IPS-18c (cell line): ENCODE measurements around the gene RPS6KA5.
A peak's percentile ranks its signal among the peaks of the same experiment; 100 is the strongest.
"Not testable (repeated sequence)": the region's sequence is repeated elsewhere in the genome, so short reads cannot be mapped to it uniquely, and the experiment has no call there.

Source experiments
- H3K4me3 ChIP-seq: 2 replicates; pipeline ENCODE4 v1.7.0; 2013; ENCODE audit warnings: low read depth, mild to moderate bottlenecking, low read length, moderate library complexity; ENCODE audit not compliant: insufficient read depth
- H3K9me3 ChIP-seq: one replicate; pipeline ENCODE4 v1.6.1; 2013; ENCODE audit warnings: mild to moderate bottlenecking, low read length, moderate library complexity; ENCODE audit not compliant: control insufficient read depth, insufficient read depth

Gene RPS6KA5

GRCh38 chr14:91060351-91061055 lies at the start of gene RPS6KA5:
Gene RPS6KA5 (minus strand): TSS chr14:91060641. CDS start chr14:91060434, 207 bp downstream.
- Histone ChIP-seq H3K9me3 (no peaks in the 10 kb centered on the region), H3K4me3 (peak within 1 kb of the TSS; percentile 93)

GRCh38 chr14:91108941-91109611 lies 48.6 kb upstream of the RPS6KA5 start:
- Histone ChIP-seq H3K9me3 (no peaks in the 10 kb centered on the region), H3K4me3 (no peak overlapping the region)

GRCh38 chr14:91103116-91103515 lies 42.7 kb upstream of the RPS6KA5 start:
- no peaks in the 10 kb centered on the region for H3K9me3 ChIP-seq

GRCh38 chr14:91100102-91100501 lies 39.7 kb upstream of the RPS6KA5 start:
- no peaks in the 10 kb centered on the region for H3K9me3 ChIP-seq
- H3K4me3 ChIP-seq: no peak overlapping the region

More at GRCh38 chr14:91103116-91103515, 42.7 kb upstream of the RPS6KA5 start:
- no peak overlapping the region for H3K4me3 ChIP-seq

GRCh38 chr14:91098591-91098990 lies 38.1 kb upstream of the RPS6KA5 start:
- Histone ChIP-seq H3K4me3 (no peak overlapping the region), H3K9me3 (no peaks in the 10 kb centered on the region)

- not testable (repeated sequence) for H3K9me3 ChIP-seq, H3K4me3 ChIP-seq
Measured at GRCh38 chr14:91097657-91098056, 37.2 kb upstream of the RPS6KA5 start.

GRCh38 chr14:91095178-91095577 lies 34.7 kb upstream of the RPS6KA5 start:
- Histone ChIP-seq H3K4me3 (no peak overlapping the region), H3K9me3 (no peaks in the 10 kb centered on the region)

GRCh38 chr14:91094772-91095171 lies 34.3 kb upstream of the RPS6KA5 start:
- no peak overlapping the region for H3K4me3 ChIP-seq
- H3K9me3 ChIP-seq: no peaks in the 10 kb centered on the region

GRCh38 chr14:91093743-91094472 lies 33.5 kb upstream of the RPS6KA5 start:
- not testable (repeated sequence) for H3K9me3 ChIP-seq, H3K4me3 ChIP-seq

- no peaks in the 10 kb centered on the region for H3K9me3 ChIP-seq
Measured at GRCh38 chr14:91092073-91092472, 31.6 kb upstream of the RPS6KA5 start.

GRCh38 chr14:91090743-91091142 lies 30.3 kb upstream of the RPS6KA5 start:
- no peaks in the 10 kb centered on the region for H3K9me3 ChIP-seq

More at GRCh38 chr14:91092073-91092472, 31.6 kb upstream of the RPS6KA5 start:
- H3K4me3 ChIP-seq: no peak overlapping the region

GRCh38 chr14:91089958-91090535 lies 29.6 kb upstream of the RPS6KA5 start:
- H3K9me3 ChIP-seq: no peaks in the 10 kb centered on the region
- H3K4me3 ChIP-seq: no peak overlapping the region

More at GRCh38 chr14:91090743-91091142, 30.3 kb upstream of the RPS6KA5 start:
- no peak overlapping the region for H3K4me3 ChIP-seq

- H3K4me3 ChIP-seq: no peak overlapping the region
- no peaks in the 10 kb centered on the region for H3K9me3 ChIP-seq
Measured at GRCh38 chr14:91088585-91089235, 28.3 kb upstream of the RPS6KA5 start.

GRCh38 chr14:91087470-91087869 lies 27.0 kb upstream of the RPS6KA5 start:
- not testable (repeated sequence) for H3K4me3 ChIP-seq, H3K9me3 ChIP-seq

GRCh38 chr14:91084516-91084915 lies 24.1 kb upstream of the RPS6KA5 start:
- Histone ChIP-seq H3K4me3 (no peak overlapping the region), H3K9me3 (peaks cover 2% of the 10 kb centered on the region)

- peaks cover 2% of the 10 kb centered on the region for H3K9me3 ChIP-seq
- no peak overlapping the region for H3K4me3 ChIP-seq
Measured at GRCh38 chr14:91082282-91082681, 21.8 kb upstream of the RPS6KA5 start.

- Histone ChIP-seq H3K4me3 (no peak overlapping the region), H3K9me3 (peaks cover 2% of the 10 kb centered on the region)
Measured at GRCh38 chr14:91080071-91080470, 19.6 kb upstream of the RPS6KA5 start.
